GM21528 (cell line): ENCODE results near the gene ABCG5.
A peak's percentile ranks its signal among the peaks of the same experiment; 100 is the strongest.

ENCODE experiments used
- ATAC-seq: cut with Tn5 transposase; IDR thresholded peaks from one replicate; pipeline ENCODE4 v1.9.1; 2021; ENCODE audit warnings: mild to moderate bottlenecking, moderate library complexity; ENCODE audit not compliant: unreplicated experiment, low FRiP score

ABCG5 gene

GRCh38 chr2:43812947-43813346, 25.7 kb downstream of the ABCG5 start:
- ATAC-seq = no peak

- no peak for ATAC-seq
Measured at GRCh38 chr2:43812006-43812405, 26.6 kb downstream of the ABCG5 start.

- ATAC-seq = no peak
Measured at GRCh38 chr2:43810888-43811287, 27.8 kb downstream of the ABCG5 start.

- ATAC-seq = no peak
Measured at GRCh38 chr2:43810452-43810851, 28.2 kb downstream of the ABCG5 start.

GRCh38 chr2:43806719-43807031, 32.0 kb downstream of the ABCG5 start:
- no peak for ATAC-seq

- ATAC-seq = no peak
Measured at GRCh38 chr2:43803113-43803512, 35.5 kb downstream of the ABCG5 start.

GRCh38 chr2:43802135-43802534, 36.5 kb downstream of the ABCG5 start:
- ATAC-seq = no peak

GRCh38 chr2:43800894-43801293, 37.7 kb downstream of the ABCG5 start:
- no peak for ATAC-seq

- ATAC-seq = no peak
Measured at GRCh38 chr2:43798300-43798699, 40.3 kb downstream of the ABCG5 start.

- ATAC-seq = no peak
Measured at GRCh38 chr2:43796206-43796605, 42.4 kb downstream of the ABCG5 start.

- no peak for ATAC-seq
Measured at GRCh38 chr2:43794956-43795355, 43.7 kb downstream of the ABCG5 start.

GRCh38 chr2:43792653-43793052, 46.0 kb downstream of the ABCG5 start:
- ATAC-seq = no peak

GRCh38 chr2:43791035-43791765, 47.4 kb downstream of the ABCG5 start:
- no peak for ATAC-seq

- ATAC-seq = no peak
Measured at GRCh38 chr2:43790147-43790546, 48.5 kb downstream of the ABCG5 start.

- no peak for ATAC-seq
Measured at GRCh38 chr2:43788646-43789045, 50.0 kb downstream of the ABCG5 start.

GRCh38 chr2:43787895-43788294, 50.7 kb downstream of the ABCG5 start:
- no peak for ATAC-seq

GRCh38 chr2:43778233-43778632, 60.4 kb downstream of the ABCG5 start:
- no peak for ATAC-seq

- no peak for ATAC-seq
Measured at GRCh38 chr2:43777306-43777926, 61.2 kb downstream of the ABCG5 start.

- ATAC-seq = no peak
Measured at GRCh38 chr2:43776324-43776723, 62.3 kb downstream of the ABCG5 start.

- no peak for ATAC-seq
Measured at GRCh38 chr2:43774617-43775016, 64.0 kb downstream of the ABCG5 start.

GRCh38 chr2:43773876-43774613, 64.6 kb downstream of the ABCG5 start, which contains the start of gene DYNC2LI1:
Gene DYNC2LI1 (plus strand): TSS chr2:43774039. CDS start chr2:43774139, 100 bp downstream.
- ATAC-seq = peak; percentile 97

GRCh38 chr2:43766006-43766405, 72.6 kb downstream of the ABCG5 start:
- no peak for ATAC-seq
